ENCODE results near the gene C16orf96.

- no peak for TF ChIP-seq POLR2AphosphoS5 (IDR thresholded peaks at IDR 0.05; ENCODE audit: low read depth, low read length)
- no peak for TF ChIP-seq POLR2A (IDR thresholded peaks at IDR 0.05; ENCODE audit: low read depth, low read length)
- no peak for TF ChIP-seq SPI1 (IDR thresholded peaks at IDR 0.05; ENCODE audit: low read depth, low read length)
- TF ChIP-seq TAF1 (IDR thresholded peaks at IDR 0.05; ENCODE audit: low read depth, low read length), result no peak
- TF ChIP-seq POU2F2 (IDR thresholded peaks at IDR 0.05; ENCODE audit: low read depth, low read length), result no peak
Observed at GRCh38 chr16:4506450-4506849, 49.7 kb upstream of the C16orf96 start.

All from GM12891 (cell line).